Spleen (tissue), 11 donors: ENCODE measurements around the gene TOPORS. TPM values are rescaled to one million over a fixed set of nuclear protein-coding genes. Genes with fewer than 3 reads are reported as not detected.

Experiments used
- DNase-seq: peaks from one replicate; pipeline ENCODE4 v3.0.0-alpha.2; 2020
- H3K27ac ChIP-seq, 8 donors: fragments of 200-600 bp; sonication (generic) in 7 of 8; 1 replicate in 4 of 8; 2 replicates in 4 of 8; pipeline versions ENCODE4 v1.5.0 to v1.8.0; 2016 to 2021; ENCODE audit warnings: inconsistent platforms in 4 of 8, mild to moderate bottlenecking in 4 of 8, moderate library complexity in 1 of 8
- H3K27me3 ChIP-seq, 7 donors: fragments of 200-600 bp; sonication (generic) in 6 of 7; replicated peaks in 1 of 7; 1 replicate in 4 of 7; 2 replicates in 3 of 7; pipeline versions ENCODE4 v1.5.0 to v1.8.0; 2016 to 2021; ENCODE audit warnings: inconsistent platforms in 3 of 7, mild to moderate bottlenecking in 1 of 7
- H3K36me3 ChIP-seq, 6 donors: fragments of 200-600 bp; sonication (generic) in 5 of 6; 1 replicate in 4 of 6; 2 replicates in 2 of 6; pipeline versions ENCODE4 v1.5.0 to v1.8.0; 2016 to 2021; ENCODE audit warnings: inconsistent platforms in 2 of 6
- H3K4me1 ChIP-seq, 6 donors: fragments of 200-600 bp; sonication (generic) in 5 of 6; 1 replicate in 3 of 6; 2 replicates in 3 of 6; pipeline versions ENCODE4 v1.5.0 to v1.8.0; 2016 to 2021; ENCODE audit warnings: inconsistent platforms in 3 of 6
- H3K4me3 ChIP-seq, 8 donors: fragments of 200-600 bp; sonication (generic) in 7 of 8; 1 replicate in 4 of 8; 2 replicates in 4 of 8; pipeline versions ENCODE4 v1.5.0 to v1.8.0; 2016 to 2021; ENCODE audit warnings: inconsistent platforms in 4 of 8, mild to moderate bottlenecking in 4 of 8, moderate library complexity in 2 of 8
- H3K9me3 ChIP-seq, 8 donors: fragments of 200-600 bp; sonication (generic) in 7 of 8; 1 replicate in 4 of 8; 2 replicates in 4 of 8; pipeline versions ENCODE4 v1.5.0 to v1.8.0; 2016 to 2021; ENCODE audit warnings: inconsistent platforms in 4 of 8
- CTCF ChIP-seq, 11 experiments: fragments of 200-600 bp in 7 of 11; fragments of 450-650 bp in 4 of 11; sonication (generic) in 4 of 11; IDR thresholded peaks in 8 of 11; conservative IDR thresholded peaks in 3 of 11; 1 replicate in 7 of 11; 2 replicates in 4 of 11; pipeline versions ENCODE4 v1.4.0 to v1.8.0; 2016 to 2021; ENCODE audit warnings: antibody characterized with exemption in 11 of 11, inconsistent platforms in 4 of 11, mild to moderate bottlenecking in 1 of 11
- POLR2A ChIP-seq, 3 donors: fragments of 450-650 bp; IDR thresholded peaks; one replicate each; pipeline ENCODE4 v1.5.1; 2017; ENCODE audit warnings: antibody characterized with exemption in 3 of 3, mild to moderate bottlenecking in 1 of 3
- POLR2AphosphoS5 ChIP-seq, 3 donors: sonication (generic); formaldehyde crosslinking; IDR thresholded peaks; one replicate each; pipeline ENCODE4 v1.5.1; 2017; ENCODE audit warnings: antibody characterized with exemption in 3 of 3
- WGBS, 5 donors: extraction: QIAGEN DNeasy Blood & Tissue Kit in 3 of 5; methylation state at CpG; one replicate each; pipeline versions ENCODE4 v1.1.5 to v1.1.7; 2013 to 2018; 5-methylcytosine and 5-hydroxymethylcytosine counted together
- intact Hi-C: fragments of 100-400 bp; cut with DNase I; formaldehyde crosslinking; loops from one replicate; pipeline ENCODE4 v1.15.0; 2023; ENCODE audit warnings: low total_unique reads
- polyA plus RNA-seq, 3 donors: library from polyadenylated mRNA; stranded (reverse); fragments of 200-250 nt; gene quantifications; one replicate each; pipeline ENCODE4 v1.2.1, GENCODE V29; 2013
- total RNA-seq, 7 donors: library from RNA; depleted of rRNA in 3 of 7; stranded (reverse); fragments of >200 nt in 3 of 7; fragmentation: NEBNext Ultra II Directional in 4 of 7; extraction: Animal tissue kit (Norgen Biotek cat#: 25700) in 4 of 7; gene quantifications; one replicate each; pipeline versions ENCODE4 v1.1.0 to v1.2.1, GENCODE V29; 2016 to 2021
- donor health status: healthy with polysubstance abuse.
- donor health status: DM: no; HTN: no; CAD: no; lungs with moderate emphysema.
- donor health status: DM: no; HTN: no; CAD: no.
- donor health status: Bipolar disorder and iron deficiency.
- donor health status: healthy.
- donor health status: DM: no; HTN: no; CAD: no.
- donor health status: DM: yes; HTN: yes; CAD: no.

Gene TOPORS
- total and polyA plus RNA-seq, 10 donors = 5.2 to 28.7 (median 15.8) TPM

DNA sequence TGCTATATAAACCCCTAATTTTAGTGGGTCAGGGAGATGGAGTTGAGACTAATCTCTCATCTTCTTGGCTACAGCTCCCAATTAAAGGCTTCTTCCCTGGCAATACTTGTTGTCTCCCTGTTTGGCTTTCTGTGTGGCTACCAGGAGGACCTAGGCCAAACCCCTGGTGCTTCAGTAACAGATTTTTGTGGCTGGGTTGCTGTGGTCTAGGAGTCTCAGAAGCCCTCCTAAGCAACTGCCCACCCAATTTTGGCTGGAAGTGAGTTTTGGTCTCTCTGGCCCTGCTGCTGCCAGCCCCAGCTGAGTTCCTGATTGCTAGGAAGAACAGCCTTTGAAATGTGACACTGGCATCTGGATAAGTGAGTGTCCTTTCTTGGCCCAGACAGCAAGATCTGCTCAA lies 36.1 kb downstream of the TOPORS start:
- H3K4me1 ChIP-seq = peaks cover 0 to 28% (median 0%) of the 10 kb centered on the region in 6 donors
- H3K9me3 ChIP-seq = peaks cover 0 to 23% (median 15%) of the 10 kb centered on the region in 8 donors
- no peaks in the 10 kb centered on the region for H3K27me3 ChIP-seq
- H3K27ac ChIP-seq = no peak overlapping the region
- no peak overlapping the region for H3K4me3 ChIP-seq
- intact Hi-C loops = no loop called here
- TF ChIP-seq POLR2A (IDR thresholded peaks at IDR 0.05) = no peak
- no peak for TF ChIP-seq POLR2AphosphoS5 (IDR thresholded peaks at IDR 0.05)
- no peak for TF ChIP-seq CTCF (IDR thresholded peaks at IDR 0.05 in 8 of 11, conservative IDR thresholded peaks at IDR 0.05 in 3 of 11)
- H3K36me3 ChIP-seq = peaks cover 0 to 34% (median 2%) of the 10 kb centered on the region in 6 donors
- DNase-seq = no peak

- no peak for DNase-seq
- H3K36me3 ChIP-seq = peaks cover 0 to 19% (median 0%) of the 10 kb centered on the region in 6 donors
- TF ChIP-seq POLR2A (IDR thresholded peaks at IDR 0.05) (no peak), POLR2AphosphoS5 (IDR thresholded peaks at IDR 0.05) (no peak), CTCF (IDR thresholded peaks at IDR 0.05 in 8 of 11, conservative IDR thresholded peaks at IDR 0.05 in 3 of 11) (no peak)
- peaks cover 0 to 3% (median 0%) of the 10 kb centered on the region in 8 donors for H3K9me3 ChIP-seq
- peaks cover 0 to 35% (median 0%) of the 10 kb centered on the region in 6 donors for H3K4me1 ChIP-seq
- no peak overlapping the region for H3K4me3 ChIP-seq
- no peaks in the 10 kb centered on the region for H3K27me3 ChIP-seq
- intact Hi-C loops = loop anchor here (10.0 kb wide), 1 partner anchor 64 kb away; no protein-coding TSS in a partner anchor
- WGBS, 5 donors = 90 to 100% (median 100%) methylated on average over 1 of the region's 1 CpG
- no peak overlapping the region for H3K27ac ChIP-seq
Measured at GRCh38 chr9:32508728-32509127, 43.7 kb downstream of the TOPORS start.

DNA sequence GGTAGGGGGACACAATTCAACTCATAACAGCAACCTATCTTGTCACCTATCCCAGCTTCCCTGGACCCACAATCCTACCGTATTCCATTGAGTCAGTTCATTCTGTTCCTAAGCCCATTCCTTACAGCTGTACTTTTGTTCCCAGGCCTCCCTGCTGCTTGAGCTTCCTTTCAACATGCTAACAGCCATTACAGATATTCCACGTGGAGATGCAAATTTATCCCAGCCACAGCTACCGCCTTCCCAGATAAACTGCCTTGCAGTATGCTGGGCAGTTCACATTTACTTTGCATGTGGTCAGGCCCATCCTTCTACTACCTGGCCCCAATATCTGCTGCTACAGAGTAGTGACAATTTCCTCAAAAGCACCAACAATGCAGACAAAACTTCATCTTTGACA lies 49.4 kb downstream of the TOPORS start:
- H3K4me1 ChIP-seq = peaks cover 0 to 18% (median 0%) of the 10 kb centered on the region in 6 donors
- 85 to 93% (median 90%) methylated on average over 3 of the region's 3 CpGs for WGBS, 5 donors
- H3K27ac ChIP-seq = no peak overlapping the region
- intact Hi-C loops = loop anchor here (10.0 kb wide), 1 partner anchor 58 kb away; no protein-coding TSS in a partner anchor
- peaks cover 0 to 52% (median 24%) of the 10 kb centered on the region in 6 donors for H3K36me3 ChIP-seq
- no peak for DNase-seq
- H3K4me3 ChIP-seq = no peak overlapping the region
- no peak for TF ChIP-seq POLR2A (IDR thresholded peaks at IDR 0.05)
- no peak for TF ChIP-seq POLR2AphosphoS5 (IDR thresholded peaks at IDR 0.05)
- TF ChIP-seq CTCF (IDR thresholded peaks at IDR 0.05 in 8 of 11, conservative IDR thresholded peaks at IDR 0.05 in 3 of 11) = no peak
- no peaks in the 10 kb centered on the region for H3K27me3 ChIP-seq
- no peaks in the 10 kb centered on the region for H3K9me3 ChIP-seq

GRCh38 chr9:32502464-32502863 lies 49.9 kb downstream of the TOPORS start:
- Histone ChIP-seq H3K36me3 (peaks cover 0 to 58% (median 28%) of the 10 kb centered on the region in 6 donors), H3K27ac (no peak overlapping the region), H3K27me3 (no peaks in the 10 kb centered on the region), H3K4me3 (no peak overlapping the region), H3K4me1 (peaks cover 0 to 13% (median 0%) of the 10 kb centered on the region in 6 donors), H3K9me3 (no peaks in the 10 kb centered on the region)
- WGBS, 5 donors = 66 to 96% (median 87%) methylated on average over 4 of the region's 4 CpGs
- no peak for DNase-seq
- intact Hi-C loops = loop anchor here (10.0 kb wide), 1 partner anchor 58 kb away; no protein-coding TSS in a partner anchor
- TF ChIP-seq CTCF (IDR thresholded peaks at IDR 0.05 in 8 of 11, conservative IDR thresholded peaks at IDR 0.05 in 3 of 11) = no peak
- no peak for TF ChIP-seq POLR2AphosphoS5 (IDR thresholded peaks at IDR 0.05)
- TF ChIP-seq POLR2A (IDR thresholded peaks at IDR 0.05) = no peak
